Cardiac muscle cell (in vitro differentiated cells and primary cell): ENCODE results near the gene TMEM109. TPM values are rescaled to one million over a fixed set of nuclear protein-coding genes. Genes with fewer than 3 reads are reported as not detected.

Experiments used
- DNase-seq, 2 donors: peaks; one replicate each; pipeline versions ENCODE4 v3.0.0 to v3.0.0-alpha.2; 2010 to 2017; ENCODE audit warnings: low read depth in 1 of 2, low spot score in 1 of 2
- H3K27ac ChIP-seq: fragments of 200-600 bp; sonication (generic); 2 replicates; pipeline ENCODE4 v1.5.1; 2016
- H3K27me3 ChIP-seq: fragments of 200-600 bp; sonication (generic); 2 replicates; pipeline ENCODE4 v1.6.0; 2016; ENCODE audit warnings: control low read depth
- H3K36me3 ChIP-seq: fragments of 200-600 bp; sonication (generic); 2 replicates; pipeline ENCODE4 v1.5.1; 2016; ENCODE audit warnings: control low read depth
- H3K4me1 ChIP-seq: fragments of 200-600 bp; sonication (generic); 2 replicates; pipeline ENCODE4 v1.8.1; 2017; ENCODE audit warnings: low read depth, mild to moderate bottlenecking, mixed run types
- H3K4me3 ChIP-seq: fragments of 200-600 bp; sonication (generic); 2 replicates; pipeline ENCODE4 v1.5.1; 2016; ENCODE audit warnings: mild to moderate bottlenecking
- H3K9me3 ChIP-seq: fragments of 200-600 bp; sonication (generic); 2 replicates; pipeline ENCODE4 v1.5.1; 2017; ENCODE audit warnings: low read depth, mild to moderate bottlenecking, control low read depth
- polyA plus RNA-seq: library from polyadenylated mRNA; unstranded; fragments of >200 nt; fragmentation: Nextera tagmentation; extraction: Ambion mirVana; gene quantifications from 2 replicates; pipeline ENCODE4 v1.2.1, GENCODE V29; 2016
- total RNA-seq: library from RNA; depleted of rRNA; stranded (reverse); fragments of >200 nt; gene quantifications from 2 replicates; pipeline ENCODE4 v1.2.3, GENCODE V29; 2016
- TF ChIP-seq, protein P1 (sequence below): IDR thresholded peaks from 2 replicates; pipeline ENCODE4 v1.5.1; 2012; ENCODE audit warnings: low read depth, mild to moderate bottlenecking, low read length

TMEM109 gene
- total and polyA plus RNA-seq, 2 experiments from 2014 or later = 56.7 to 109 TPM

DNA sequence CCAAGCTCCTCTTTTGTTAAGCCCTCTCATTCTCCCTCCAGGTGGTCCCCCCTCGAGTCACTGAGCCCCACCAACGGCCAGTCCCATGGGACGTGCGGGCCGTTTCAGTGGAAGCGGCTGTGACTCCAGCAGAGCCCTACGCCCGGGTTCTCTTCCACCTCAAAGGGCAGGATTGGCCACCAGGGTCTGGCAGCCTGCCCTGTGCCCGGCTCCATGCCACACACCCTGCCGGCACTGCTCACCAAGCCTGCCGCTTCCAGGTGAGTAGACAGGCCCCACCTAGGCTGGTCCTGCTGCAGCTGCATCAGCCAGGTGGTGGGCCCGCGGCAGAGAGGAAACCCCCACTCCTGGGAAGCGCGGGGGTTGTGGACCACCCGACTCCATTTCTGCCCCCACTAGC is 13.6 kb downstream of the TMEM109 start:
- Histone ChIP-seq H3K4me1 (no peaks in the 10 kb centered on the region), H3K36me3 (peaks cover 30% of the 10 kb centered on the region), H3K9me3 (no peaks in the 10 kb centered on the region), H3K4me3 (no peak overlapping the region), H3K27ac (no peak overlapping the region), H3K27me3 (no peaks in the 10 kb centered on the region)
- TF ChIP-seq, protein P1, sequence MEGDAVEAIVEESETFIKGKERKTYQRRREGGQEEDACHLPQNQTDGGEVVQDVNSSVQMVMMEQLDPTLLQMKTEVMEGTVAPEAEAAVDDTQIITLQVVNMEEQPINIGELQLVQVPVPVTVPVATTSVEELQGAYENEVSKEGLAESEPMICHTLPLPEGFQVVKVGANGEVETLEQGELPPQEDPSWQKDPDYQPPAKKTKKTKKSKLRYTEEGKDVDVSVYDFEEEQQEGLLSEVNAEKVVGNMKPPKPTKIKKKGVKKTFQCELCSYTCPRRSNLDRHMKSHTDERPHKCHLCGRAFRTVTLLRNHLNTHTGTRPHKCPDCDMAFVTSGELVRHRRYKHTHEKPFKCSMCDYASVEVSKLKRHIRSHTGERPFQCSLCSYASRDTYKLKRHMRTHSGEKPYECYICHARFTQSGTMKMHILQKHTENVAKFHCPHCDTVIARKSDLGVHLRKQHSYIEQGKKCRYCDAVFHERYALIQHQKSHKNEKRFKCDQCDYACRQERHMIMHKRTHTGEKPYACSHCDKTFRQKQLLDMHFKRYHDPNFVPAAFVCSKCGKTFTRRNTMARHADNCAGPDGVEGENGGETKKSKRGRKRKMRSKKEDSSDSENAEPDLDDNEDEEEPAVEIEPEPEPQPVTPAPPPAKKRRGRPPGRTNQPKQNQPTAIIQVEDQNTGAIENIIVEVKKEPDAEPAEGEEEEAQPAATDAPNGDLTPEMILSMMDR = no peak
- no peak for DNase-seq

DNA sequence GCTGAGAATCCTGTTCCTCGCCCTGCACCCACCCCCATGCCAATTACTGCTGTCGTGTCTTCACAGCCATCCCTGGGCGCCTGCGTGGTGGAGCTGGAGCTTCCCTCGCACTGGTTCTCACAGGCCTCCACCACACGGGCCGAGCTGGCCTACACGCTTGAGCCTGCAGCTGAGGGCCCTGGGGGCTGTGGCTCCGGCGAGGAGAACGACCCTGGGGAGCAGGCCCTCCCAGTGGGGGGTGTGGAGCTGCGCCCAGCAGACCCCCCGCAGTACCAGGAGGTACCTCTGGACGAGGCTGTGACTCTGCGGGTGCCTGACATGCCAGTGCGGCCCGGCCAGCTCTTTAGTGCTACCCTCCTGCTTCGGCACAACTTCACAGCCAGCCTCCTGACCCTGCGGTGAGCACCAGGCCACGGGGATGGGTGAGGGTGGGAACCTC is 14.6 kb downstream of the TMEM109 start:
- Histone ChIP-seq H3K27me3 (no peaks in the 10 kb centered on the region), H3K4me1 (no peaks in the 10 kb centered on the region), H3K27ac (no peak overlapping the region), H3K4me3 (no peak overlapping the region), H3K36me3 (peaks cover 30% of the 10 kb centered on the region), H3K9me3 (no peaks in the 10 kb centered on the region)
- no peak for DNase-seq
- TF ChIP-seq, protein P1 = no peak

DNA sequence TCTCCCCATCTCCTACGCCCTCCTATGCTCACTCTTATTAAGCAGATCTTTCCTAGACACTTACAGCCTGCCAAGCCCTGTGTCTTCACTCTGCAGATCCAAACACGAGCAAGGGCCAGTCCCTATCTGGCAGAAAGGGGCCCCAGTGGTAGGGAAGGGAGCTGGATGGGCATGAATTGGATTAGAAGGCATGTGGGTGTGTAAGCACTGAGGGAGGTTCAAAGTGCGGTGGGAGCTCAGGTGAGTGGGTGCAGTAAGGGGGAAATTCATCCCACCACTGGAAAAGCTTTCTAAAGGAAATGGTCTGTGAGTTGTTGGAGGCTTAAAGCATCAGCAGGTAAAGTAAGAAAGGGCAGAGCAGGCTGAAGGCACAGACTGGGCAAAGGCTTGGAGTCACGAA is 15.8 kb downstream of the TMEM109 start:
- no peak overlapping the region for H3K4me3 ChIP-seq
- no peaks in the 10 kb centered on the region for H3K9me3 ChIP-seq
- H3K27ac ChIP-seq = no peak overlapping the region
- no peak for DNase-seq
- no peaks in the 10 kb centered on the region for H3K4me1 ChIP-seq
- H3K36me3 ChIP-seq = peaks cover 33% of the 10 kb centered on the region
- H3K27me3 ChIP-seq = no peaks in the 10 kb centered on the region
- TF ChIP-seq, protein P1 = no peak

DNA sequence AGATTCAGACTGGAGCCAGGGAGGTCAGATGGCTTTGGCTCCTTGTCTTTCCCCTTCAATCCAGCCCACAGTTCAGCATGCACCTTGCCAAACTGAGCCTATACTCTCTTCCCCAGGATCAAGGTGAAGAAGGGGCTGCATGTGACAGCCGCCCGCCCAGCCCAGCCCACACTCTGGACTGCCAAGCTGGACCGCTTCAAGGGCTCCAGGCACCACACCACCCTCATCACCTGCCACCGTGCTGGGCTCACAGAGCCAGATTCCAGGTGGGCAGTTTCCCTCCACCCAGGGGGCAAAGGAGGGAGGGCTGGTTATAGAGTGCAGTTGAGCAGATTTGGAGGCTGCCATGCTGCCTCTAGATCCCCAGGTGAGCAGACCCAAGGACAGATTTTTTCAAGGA is 16.4 kb downstream of the TMEM109 start:
- Histone ChIP-seq H3K4me1 (no peaks in the 10 kb centered on the region), H3K36me3 (peaks cover 36% of the 10 kb centered on the region), H3K4me3 (no peak overlapping the region), H3K27ac (no peak overlapping the region), H3K9me3 (no peaks in the 10 kb centered on the region), H3K27me3 (no peaks in the 10 kb centered on the region)
- TF ChIP-seq, protein P1 = no peak
- no peak for DNase-seq

DNA sequence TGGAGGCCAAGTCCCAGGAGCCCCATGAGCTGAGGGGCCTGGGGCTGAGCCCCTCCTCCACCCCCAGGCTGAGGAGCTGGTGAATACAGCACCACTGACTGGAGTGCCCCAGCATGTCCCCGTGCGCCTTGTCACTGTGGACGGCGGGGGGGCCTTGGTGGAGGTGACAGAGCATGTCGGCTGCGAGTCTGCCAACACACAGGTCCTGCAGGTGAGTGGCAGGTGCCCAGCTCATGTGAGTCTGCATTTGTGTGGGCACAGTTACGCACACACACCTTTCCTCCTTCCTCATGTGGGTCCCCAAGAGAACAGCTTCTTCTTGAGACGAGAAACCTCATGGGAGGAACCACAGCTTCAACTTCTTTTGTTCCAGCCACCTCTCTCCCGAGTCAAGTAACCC is 18.0 kb downstream of the TMEM109 start:
- no peaks in the 10 kb centered on the region for H3K9me3 ChIP-seq
- no peaks in the 10 kb centered on the region for H3K4me1 ChIP-seq
- TF ChIP-seq, protein P1 = no peak
- H3K4me3 ChIP-seq = no peak overlapping the region
- peaks cover 38% of the 10 kb centered on the region for H3K36me3 ChIP-seq
- H3K27ac ChIP-seq = no peak overlapping the region
- no peak for DNase-seq
- H3K27me3 ChIP-seq = no peaks in the 10 kb centered on the region
